Suprapubic skin (tissue), 3 donors: ENCODE data around the gene STKLD1.

Experiments
- CTCF ChIP-seq, 2 donors: fragments of 200-600 bp in 1 of 2; fragments of 450-650 bp in 1 of 2; sonication (generic) in 1 of 2; IDR thresholded peaks; one replicate each; pipeline ENCODE4 v1.5.1; 2016 to 2019; ENCODE audit warnings: antibody characterized with exemption in 2 of 2, mild to moderate bottlenecking in 1 of 2, moderate library complexity in 1 of 2
- POLR2AphosphoS5 ChIP-seq, 3 donors: sonication (generic); formaldehyde crosslinking; IDR thresholded peaks; one replicate each; pipeline ENCODE4 v1.6.1; 2017; ENCODE audit warnings: antibody characterized with exemption in 3 of 3

DNA sequence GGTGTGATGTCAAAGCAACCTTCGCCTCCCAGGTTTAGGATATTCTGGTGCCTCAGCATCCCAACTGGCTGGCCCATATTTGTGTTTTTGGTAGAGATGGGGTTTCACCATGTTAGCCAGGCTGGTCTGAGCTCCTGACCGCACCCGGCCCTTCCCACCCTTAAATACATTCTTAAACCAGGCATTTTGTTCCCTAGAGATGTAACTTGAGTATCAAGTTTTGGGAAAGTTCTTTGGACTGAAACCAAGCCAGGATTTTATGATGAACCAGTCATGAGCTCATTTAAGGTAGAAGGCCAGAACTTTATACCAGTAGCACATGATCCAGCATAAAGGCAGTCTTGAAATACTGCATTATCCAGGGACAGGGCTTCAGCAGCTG, 24.6 kb upstream of the STKLD1 start:
- TF ChIP-seq POLR2AphosphoS5 (IDR thresholded peaks at IDR 0.05) (no peak), CTCF (IDR thresholded peaks at IDR 0.05) (no peak)
